GM12892 (cell line): ENCODE results near the gene SLCO3A1.

Experiments used
- POLR2A ChIP-seq: IDR thresholded peaks from 2 replicates; pipeline ENCODE4 v1.6.1; 2011; ENCODE audit warnings: low read depth, low read length, control low read depth
- POLR2AphosphoS5 ChIP-seq: IDR thresholded peaks from 2 replicates; pipeline ENCODE4 v1.6.1; 2011; ENCODE audit warnings: low read depth, low read length, control low read depth
- TAF1 ChIP-seq: IDR thresholded peaks from 2 replicates; pipeline ENCODE4 v1.6.1; 2011; ENCODE audit warnings: low read depth, mild to moderate bottlenecking, control low read depth, low read length, borderline replicate concordance

GRCh38 chr15:92076541-92076940 lies 223.0 kb downstream of the SLCO3A1 start:
- no peak for TF ChIP-seq TAF1
- no peak for TF ChIP-seq POLR2A
- no peak for TF ChIP-seq POLR2AphosphoS5
